Stimulated activated effector memory CD8-positive, alpha-beta T cell treated with anti-CD3 and anti-CD28 coated beads, Interleukin-12 subunit alpha, Interleukin-12 subunit beta, amount 100 ng/mL, for 72 hours (primary cell): ENCODE results near the gene CA7.

Experiments
- ATAC-seq: fragments of 150-1000 bp; cut with Tn5 transposase; 2 replicates; pipeline ENCODE4 v1.10.0; 2021
- DNase-seq, 2 donors: peaks; one replicate each; pipeline ENCODE4 v3.0.0; 2021 to 2022; ENCODE audit warnings: low spot score in 2 of 2
- H3K27ac Mint-ChIP-seq: one replicate; pipeline ENCODE4 v1.8.0; 2022; ENCODE audit warnings: mild to moderate bottlenecking, mixed read lengths
- H3K36me3 Mint-ChIP-seq: one replicate; pipeline ENCODE4 v1.8.0; 2022; ENCODE audit warnings: mild to moderate bottlenecking, mixed read lengths
- H3K4me1 Mint-ChIP-seq: one replicate; pipeline ENCODE4 v1.8.0; 2022; ENCODE audit warnings: mixed read lengths
- H3K4me3 Mint-ChIP-seq: one replicate; pipeline ENCODE4 v1.8.0; 2022; ENCODE audit warnings: mild to moderate bottlenecking, mixed read lengths
- H3K9me3 Mint-ChIP-seq: one replicate; pipeline ENCODE4 v1.8.0; 2022; ENCODE audit warnings: mixed read lengths

CA7 gene

GRCh38 chr16:66840883-66841282 is 3.3 kb upstream of the CA7 start:
- H3K9me3 Mint-ChIP-seq, result no peaks in the 10 kb centered on the region
- H3K27ac Mint-ChIP-seq, result no peak overlapping the region
- ATAC-seq, result no peak

DNA sequence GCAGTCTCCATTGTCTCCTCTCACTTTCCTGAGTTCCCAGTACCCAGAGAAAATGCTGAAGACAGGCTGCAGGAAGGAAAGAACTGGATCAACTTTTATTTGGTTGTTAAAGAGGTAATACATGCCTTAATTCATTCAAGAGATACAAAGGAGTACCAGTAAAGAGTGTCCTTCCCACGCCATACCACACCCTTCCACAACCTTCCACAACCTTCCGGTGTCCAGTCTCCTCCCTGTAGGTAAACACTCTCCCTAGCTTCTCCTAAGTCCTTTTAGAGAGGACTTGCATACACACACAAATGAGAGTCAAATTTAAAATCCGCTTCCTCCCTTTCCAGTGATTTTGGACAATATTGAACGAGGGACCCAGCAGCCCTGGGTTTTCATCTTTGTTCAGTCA is 2.8 kb upstream of the CA7 start:
- Mint-ChIP-seq H3K36me3 (no peaks in the 10 kb centered on the region), H3K27ac (no peak overlapping the region), H3K9me3 (no peaks in the 10 kb centered on the region), H3K4me3 (no peak overlapping the region), H3K4me1 (peaks cover 5% of the 10 kb centered on the region)
- DNase-seq (no peak), ATAC-seq (no peak)

More at GRCh38 chr16:66840883-66841282, 3.3 kb upstream of the CA7 start:
- H3K4me1 Mint-ChIP-seq, result peaks cover 5% of the 10 kb centered on the region
- no peak overlapping the region for H3K4me3 Mint-ChIP-seq
- no peak for DNase-seq
- no peaks in the 10 kb centered on the region for H3K36me3 Mint-ChIP-seq

GRCh38 chr16:66842765-66843164 is 1.4 kb upstream of the CA7 start:
- no peak overlapping the region for H3K4me3 Mint-ChIP-seq
- ATAC-seq (no peak), DNase-seq (no peak)
- H3K36me3 Mint-ChIP-seq, result no peaks in the 10 kb centered on the region
- H3K27ac Mint-ChIP-seq, result no peak overlapping the region
- no peaks in the 10 kb centered on the region for H3K9me3 Mint-ChIP-seq
- peaks cover 9% of the 10 kb centered on the region for H3K4me1 Mint-ChIP-seq

DNA sequence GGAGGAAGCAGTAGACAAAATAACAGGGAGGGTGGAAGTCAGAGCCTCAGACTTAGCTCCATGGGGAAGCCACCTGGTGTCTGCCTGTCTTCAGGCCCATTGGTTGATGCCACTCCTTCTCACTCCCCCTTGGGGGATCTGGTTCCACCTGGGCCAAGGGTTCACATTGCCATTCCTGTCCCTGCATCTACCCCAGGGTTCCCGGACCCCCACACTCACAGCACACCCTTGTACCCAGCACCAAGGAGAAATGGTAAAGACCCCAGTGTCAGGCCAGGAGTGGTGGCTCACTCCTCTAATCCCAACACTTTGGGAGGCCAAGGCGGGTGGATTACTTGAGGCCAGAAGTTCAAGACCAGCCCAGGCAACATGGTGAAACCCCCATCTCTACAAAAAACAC is 1.0 kb upstream of the CA7 start:
- DNase-seq (no peak), ATAC-seq (no peak)
- peak overlapping the region; percentile 60 for H3K4me3 Mint-ChIP-seq
- H3K36me3 Mint-ChIP-seq, result no peaks in the 10 kb centered on the region
- H3K9me3 Mint-ChIP-seq, result no peaks in the 10 kb centered on the region
- H3K4me1 Mint-ChIP-seq, result peaks cover 13% of the 10 kb centered on the region
- H3K27ac Mint-ChIP-seq, result no peak overlapping the region

DNA sequence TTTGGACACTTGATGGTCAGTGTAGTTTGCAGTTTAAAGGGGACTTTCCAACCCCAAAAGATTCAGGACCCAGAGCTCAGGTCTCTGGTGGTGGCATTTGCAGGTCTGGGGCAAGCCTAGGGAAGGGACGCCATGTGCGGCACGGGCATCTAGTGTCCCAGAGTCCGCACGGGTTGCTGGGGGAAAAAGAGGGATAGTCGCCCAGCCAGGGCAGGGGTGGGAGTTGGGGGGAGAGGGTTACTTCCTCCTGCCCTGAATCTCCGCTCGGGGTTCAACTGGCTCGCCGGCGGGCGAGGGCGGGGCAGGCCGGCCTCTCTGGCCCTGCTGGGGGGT is 239 bp upstream of the CA7 start:
- Mint-ChIP-seq H3K36me3 (no peaks in the 10 kb centered on the region), H3K4me3 (peak overlapping the region; percentile 60), H3K9me3 (no peaks in the 10 kb centered on the region), H3K4me1 (peaks cover 18% of the 10 kb centered on the region), H3K27ac (peak overlapping the region; percentile 58)
- no peak for ATAC-seq
- no peak for DNase-seq

DNA sequence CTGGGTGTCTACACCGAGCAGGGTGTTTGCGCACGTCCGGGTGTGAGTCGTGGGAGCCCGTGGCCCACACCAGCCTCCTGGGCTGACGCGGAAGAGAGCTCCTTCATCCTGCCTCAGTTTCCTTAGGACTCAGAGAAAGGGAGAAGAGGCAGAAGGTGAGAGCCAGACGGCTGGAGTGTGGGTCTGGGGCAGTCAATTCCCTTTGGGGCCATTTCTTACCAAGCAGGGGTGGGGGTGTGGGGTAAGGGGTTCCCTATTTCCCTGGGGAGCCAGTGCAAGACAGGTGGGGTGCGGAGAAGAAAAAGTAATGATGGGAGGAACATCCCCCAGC is 831 bp downstream of the CA7 start:
- Mint-ChIP-seq H3K27ac (no peak overlapping the region), H3K4me3 (peak overlapping the region; percentile 60), H3K4me1 (peaks cover 18% of the 10 kb centered on the region), H3K9me3 (no peaks in the 10 kb centered on the region), H3K36me3 (no peaks in the 10 kb centered on the region)
- ATAC-seq (no peak), DNase-seq (no peak)

GRCh38 chr16:66845791-66846221 is 1.6 kb downstream of the CA7 start:
- Mint-ChIP-seq H3K27ac (no peak overlapping the region), H3K9me3 (no peaks in the 10 kb centered on the region), H3K36me3 (no peaks in the 10 kb centered on the region), H3K4me1 (peaks cover 18% of the 10 kb centered on the region), H3K4me3 (no peak overlapping the region)
- ATAC-seq (no peak), DNase-seq (no peak)

GRCh38 chr16:66846266-66846665 is 2.1 kb downstream of the CA7 start:
- no peak for ATAC-seq
- Mint-ChIP-seq H3K27ac (no peak overlapping the region), H3K9me3 (no peaks in the 10 kb centered on the region), H3K4me3 (no peak overlapping the region), H3K36me3 (no peaks in the 10 kb centered on the region), H3K4me1 (peaks cover 18% of the 10 kb centered on the region)
- DNase-seq, result no peak

DNA sequence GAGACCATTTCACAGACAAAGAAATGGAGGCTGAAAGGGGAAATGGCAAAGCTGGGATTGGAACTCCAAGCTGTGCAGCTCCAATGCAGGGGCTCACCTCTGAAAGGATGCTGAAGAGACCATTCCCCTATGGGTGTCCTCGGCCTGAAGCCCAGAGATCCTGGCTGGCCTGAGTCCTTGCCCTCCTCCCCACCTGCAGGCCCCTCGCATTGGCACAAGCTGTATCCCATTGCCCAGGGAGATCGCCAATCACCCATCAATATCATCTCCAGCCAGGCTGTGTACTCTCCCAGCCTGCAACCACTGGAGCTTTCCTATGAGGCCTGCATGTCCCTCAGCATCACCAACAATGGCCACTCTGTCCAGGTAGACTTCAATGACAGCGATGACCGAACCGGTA is 2.6 kb downstream of the CA7 start:
- Mint-ChIP-seq H3K4me3 (no peak overlapping the region), H3K27ac (no peak overlapping the region), H3K36me3 (no peaks in the 10 kb centered on the region), H3K4me1 (peaks cover 18% of the 10 kb centered on the region), H3K9me3 (no peaks in the 10 kb centered on the region)
- ATAC-seq (no peak), DNase-seq (no peak)

DNA sequence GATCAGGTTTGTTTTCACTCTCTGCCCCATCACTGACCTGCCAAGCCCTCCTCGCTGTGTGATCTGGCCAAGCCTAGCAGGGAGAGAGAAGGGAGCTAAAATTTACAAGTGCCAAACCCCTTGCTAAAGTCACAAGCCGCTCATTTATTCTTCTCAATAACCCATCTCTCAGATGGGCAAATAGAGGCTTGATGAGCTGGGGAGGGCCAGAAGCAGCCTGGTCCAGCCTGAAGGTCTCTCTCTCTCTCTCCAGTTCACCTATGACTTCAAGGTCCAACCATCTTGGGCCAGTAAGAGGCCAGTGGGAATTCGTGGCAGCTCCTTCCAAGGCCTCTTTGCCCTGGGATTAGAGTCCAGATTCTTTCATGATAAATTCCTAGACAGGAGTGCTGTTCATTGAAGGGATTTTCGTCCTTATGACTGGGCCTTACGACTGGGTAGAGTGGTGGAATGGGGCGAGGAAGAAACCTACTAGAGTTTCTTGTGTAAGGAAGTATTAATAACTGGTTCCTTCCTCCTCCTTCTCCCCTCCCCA is 3.4 kb downstream of the CA7 start:
- ATAC-seq (no peak), DNase-seq (no peak)
- H3K4me1 Mint-ChIP-seq, result peaks cover 18% of the 10 kb centered on the region
- no peak overlapping the region for H3K4me3 Mint-ChIP-seq
- H3K27ac Mint-ChIP-seq, result peak overlapping the region; percentile 52
- H3K9me3 Mint-ChIP-seq, result no peaks in the 10 kb centered on the region
- H3K36me3 Mint-ChIP-seq, result no peaks in the 10 kb centered on the region

DNA sequence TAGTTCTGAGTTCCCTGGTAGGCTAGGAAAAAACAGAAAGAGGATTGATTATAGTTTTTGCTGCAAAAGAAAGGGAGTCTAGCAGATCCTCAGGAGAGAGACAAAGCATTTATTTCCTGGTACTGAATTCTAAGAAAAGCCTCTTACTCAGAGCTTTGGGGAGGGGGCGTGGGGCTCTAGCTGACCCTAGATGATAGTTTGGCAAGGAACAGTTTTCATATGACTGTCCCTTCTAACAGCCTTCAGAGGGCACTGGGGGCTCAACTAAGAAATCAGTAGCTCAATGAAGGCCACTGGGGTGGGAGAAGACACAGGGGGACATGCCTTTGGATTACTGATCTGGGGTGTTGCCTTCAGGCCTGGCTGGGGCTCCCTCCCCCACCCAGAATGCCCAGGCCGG is 4.0 kb downstream of the CA7 start:
- peak; percentile 26 for ATAC-seq
- H3K27ac Mint-ChIP-seq, result peak overlapping the region; percentile 52

DNA sequence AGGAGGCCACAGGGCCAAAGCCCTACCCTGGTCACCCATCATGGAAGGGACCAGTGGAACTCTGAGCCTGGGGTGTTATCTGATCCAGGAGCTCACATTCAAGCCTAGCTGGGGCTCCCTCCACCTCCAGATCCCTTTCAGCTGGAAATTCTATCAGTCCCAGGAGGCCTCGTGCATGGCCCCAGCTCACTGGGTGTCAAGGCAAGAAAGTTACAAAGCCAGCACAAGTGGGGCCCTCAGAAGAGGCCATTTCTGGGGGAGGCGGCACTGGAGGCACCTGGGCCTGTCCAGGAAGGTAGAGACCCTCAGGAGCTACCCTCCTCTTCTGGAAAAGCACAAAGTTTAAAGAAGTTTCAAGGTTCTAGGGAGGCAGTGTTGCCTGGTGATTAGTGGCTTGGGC is 4.8 kb downstream of the CA7 start:
- DNase-seq (no peak), ATAC-seq (no peak)
- Mint-ChIP-seq H3K9me3 (no peaks in the 10 kb centered on the region), H3K4me1 (peaks cover 14% of the 10 kb centered on the region), H3K36me3 (no peaks in the 10 kb centered on the region), H3K4me3 (no peak overlapping the region), H3K27ac (no peak overlapping the region)

More for the DNA sequence above, 4.0 kb downstream of the CA7 start:
- DNase-seq, result no peak
- Mint-ChIP-seq H3K36me3 (no peaks in the 10 kb centered on the region), H3K9me3 (no peaks in the 10 kb centered on the region), H3K4me3 (no peak overlapping the region), H3K4me1 (peaks cover 18% of the 10 kb centered on the region)

DNA sequence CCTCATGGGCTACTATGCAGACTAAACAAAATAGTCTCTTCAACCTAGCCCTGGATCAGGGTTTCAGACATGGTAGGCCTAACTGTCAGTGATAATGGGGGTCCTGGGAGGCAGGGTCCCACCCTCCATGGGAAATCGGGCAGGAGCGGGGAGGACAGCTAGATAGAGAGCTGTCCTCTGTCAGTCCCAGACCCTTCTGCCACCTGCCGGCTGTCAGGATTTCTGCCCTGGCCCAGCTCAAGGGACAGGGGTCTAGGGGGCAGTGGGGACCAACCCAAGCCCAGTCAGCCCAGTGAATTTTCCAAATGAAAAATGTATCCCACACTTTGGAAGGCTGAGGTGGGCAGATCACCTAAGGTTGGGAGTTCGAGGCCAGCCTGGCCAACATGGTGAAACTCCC is 5.3 kb downstream of the CA7 start:
- ATAC-seq (no peak), DNase-seq (no peak)
- H3K36me3 Mint-ChIP-seq, result no peaks in the 10 kb centered on the region
- H3K4me3 Mint-ChIP-seq, result no peak overlapping the region
- H3K9me3 Mint-ChIP-seq, result no peaks in the 10 kb centered on the region
- no peak overlapping the region for H3K27ac Mint-ChIP-seq
- peaks cover 13% of the 10 kb centered on the region for H3K4me1 Mint-ChIP-seq

- Mint-ChIP-seq H3K4me3 (no peak overlapping the region), H3K9me3 (no peaks in the 10 kb centered on the region), H3K27ac (peak overlapping the region; percentile 23), H3K36me3 (no peaks in the 10 kb centered on the region), H3K4me1 (peaks cover 13% of the 10 kb centered on the region)
- ATAC-seq (no peak), DNase-seq (no peak)
Measured at GRCh38 chr16:66850115-66850815, 6.1 kb downstream of the CA7 start.

GRCh38 chr16:66851166-66851964 is 7.2 kb downstream of the CA7 start:
- no peak for DNase-seq
- Mint-ChIP-seq H3K4me3 (no peak overlapping the region), H3K27ac (peak overlapping the region; percentile 23), H3K4me1 (peaks cover 13% of the 10 kb centered on the region), H3K9me3 (no peaks in the 10 kb centered on the region), H3K36me3 (no peaks in the 10 kb centered on the region)
- ATAC-seq, result no peak
